Heart left ventricle (tissue), 16 donors: Measurements from ENCODE around the gene TRMT10B. TPM values are rescaled to one million over a fixed set of nuclear protein-coding genes. Genes with fewer than 3 reads are reported as not detected.
A peak's percentile ranks its signal among the peaks of the same experiment; 100 is the strongest.

Experiments
- ATAC-seq, 4 donors: fragments of 200-7000 bp; cut with Tn5 transposase; one replicate each; pipeline ENCODE4 v1.9.1; 2020 to 2022; ENCODE audit warnings: moderate library complexity in 4 of 4, mild to moderate bottlenecking in 3 of 4, moderate number of reproducible peaks in 1 of 4
- DNase-seq, 5 donors: peaks; one replicate each; pipeline ENCODE4 v3.0.0-alpha.2; 2020
- H3K27ac ChIP-seq, 12 donors: fragments of 200-600 bp; sonication (generic) in 4 of 12; one replicate each; pipeline versions ENCODE4 v1.5.0 to v1.8.0; 2016 to 2022; ENCODE audit warnings: mild to moderate bottlenecking in 2 of 12
- H3K27me3 ChIP-seq, 9 donors: fragments of 200-600 bp; sonication (generic) in 2 of 9; one replicate each; pipeline versions ENCODE4 v1.5.1 to v1.8.0; 2016 to 2022; ENCODE audit warnings: mild to moderate bottlenecking in 3 of 9
- H3K36me3 ChIP-seq, 9 donors: fragments of 200-600 bp; sonication (generic) in 2 of 9; one replicate each; pipeline versions ENCODE4 v1.5.0 to v1.8.0; 2018 to 2022; ENCODE audit warnings: mild to moderate bottlenecking in 2 of 9
- H3K4me1 ChIP-seq, 12 donors: fragments of 200-600 bp; sonication (generic) in 4 of 12; one replicate each; pipeline versions ENCODE4 v1.5.0 to v1.8.0; 2016 to 2022; ENCODE audit warnings: mild to moderate bottlenecking in 3 of 12
- H3K4me3 ChIP-seq, 12 donors: fragments of 200-600 bp; sonication (generic) in 4 of 12; one replicate each; pipeline versions ENCODE4 v1.5.0 to v1.8.0; 2017 to 2022; ENCODE audit warnings: mild to moderate bottlenecking in 9 of 12, moderate library complexity in 4 of 12
- H3K9me3 ChIP-seq, 12 donors: fragments of 200-600 bp; sonication (generic) in 4 of 12; one replicate each; pipeline versions ENCODE4 v1.5.0 to v1.8.0; 2016 to 2022; ENCODE audit warnings: mild to moderate bottlenecking in 1 of 12
- POLR2A ChIP-seq, 2 donors: fragments of 450-650 bp; IDR thresholded peaks; one replicate each; pipeline ENCODE4 v1.6.1; 2017; ENCODE audit warnings: antibody characterized with exemption in 2 of 2, mild to moderate bottlenecking in 2 of 2, moderate library complexity in 2 of 2
- WGBS, 4 donors: extraction: QIAGEN DNeasy Blood & Tissue Kit in 2 of 4; methylation state at CpG; one replicate each; pipeline versions ENCODE4 v1.1.5 to v1.1.7; 2013 to 2018; 5-methylcytosine and 5-hydroxymethylcytosine counted together
- intact Hi-C, 10 donors: fragments of 100-400 bp; cut with DNase I; formaldehyde crosslinking; loops; one replicate each; pipeline versions ENCODE4 v1.11.1 to v1.14.2; 2022
- polyA plus RNA-seq, 2 donors: library from polyadenylated mRNA; stranded (reverse); fragments of 200-250 nt; gene quantifications; one replicate each; pipeline ENCODE4 v1.2.3, GENCODE V29; 2013
- total RNA-seq, 9 donors: library from RNA; depleted of rRNA in 2 of 9; stranded (reverse); fragments of >200 nt in 2 of 9; fragmentation: NEBNext Ultra II Directional in 3 of 9; extraction: Animal tissue kit (Norgen Biotek cat#: 25700) in 3 of 9; gene quantifications; one replicate each; pipeline versions ENCODE4 v1.1.0 to v1.2.4, GENCODE V29; 2016 to 2023
- TF ChIP-seq, protein P1 (sequence below), 12 donors: fragments of 200-600 bp; sonication (generic) in 4 of 12; IDR thresholded peaks; one replicate each; pipeline versions ENCODE4 v1.5.0 to v1.8.0; 2018 to 2022; ENCODE audit warnings: antibody characterized with exemption in 12 of 12, mild to moderate bottlenecking in 5 of 12
- donor health status: ischemic (EF 13 %, LVEDD 7.1; RV severe dilation, severe dysfunction).
- donor health status: healthy with polysubstance abuse.
- donor health status: DM: no; HTN: yes; CAD: no.
- donor health status: DM: no; HTN: no; CAD: no.
- donor health status: ischemic (EF 25% LVEDD 6.9; RV normal size, moderate dysfunction).
- donor health status: ischemic (EF 25% LVEDD 5.7; RV mildly dilated, moderate dysfunction).
- donor health status: healthy.
- donor health status: DM: yes; HTN: yes; CAD: no.
- donor health status: ischemic (EF 35%, LVEDD 5.7; RV mildly dilated, moderate dysfunction).
- donor health status: nonischemic (EF 11% LVEDD 7.7; RV severe dilation, severe dysfunction).
- donor health status: DM: yes; HTN: yes; CAD: no.
- donor health status: PGD.
- donor health status: ischemic (EF 29% LVEDD 5.4; RV normal size, mild dysfunction).
- donor health status: nonischemic (EF 23%, LVEDD 6.1; RV moderate dilation, normal function).

The TRMT10B gene
- total and polyA plus RNA-seq, 11 donors: 2.7 to 5.5 (median 3.5) TPM

GRCh38 chr9:37740631-37741328, 12.8 kb upstream of the TRMT10B start:
- intact Hi-C loops: loop anchor here in 6 of 10 donors (10.0 kb wide), 7 partner anchors 146 to 664 kb away; partner anchors contain the start of genes TOMM5 (in 2 of the 6) and POLR1E (in 1 of the 6)
- WGBS, 4 donors: 73 to 78% (median 75%) methylated on average over 10 to 15 of the region's 15 CpGs
- no peak overlapping the region for H3K27ac ChIP-seq
- H3K9me3 ChIP-seq: no peaks in the 10 kb centered on the region
- TF ChIP-seq POLR2A (IDR thresholded peaks at IDR 0.05): no peak
- TF ChIP-seq, protein P1, sequence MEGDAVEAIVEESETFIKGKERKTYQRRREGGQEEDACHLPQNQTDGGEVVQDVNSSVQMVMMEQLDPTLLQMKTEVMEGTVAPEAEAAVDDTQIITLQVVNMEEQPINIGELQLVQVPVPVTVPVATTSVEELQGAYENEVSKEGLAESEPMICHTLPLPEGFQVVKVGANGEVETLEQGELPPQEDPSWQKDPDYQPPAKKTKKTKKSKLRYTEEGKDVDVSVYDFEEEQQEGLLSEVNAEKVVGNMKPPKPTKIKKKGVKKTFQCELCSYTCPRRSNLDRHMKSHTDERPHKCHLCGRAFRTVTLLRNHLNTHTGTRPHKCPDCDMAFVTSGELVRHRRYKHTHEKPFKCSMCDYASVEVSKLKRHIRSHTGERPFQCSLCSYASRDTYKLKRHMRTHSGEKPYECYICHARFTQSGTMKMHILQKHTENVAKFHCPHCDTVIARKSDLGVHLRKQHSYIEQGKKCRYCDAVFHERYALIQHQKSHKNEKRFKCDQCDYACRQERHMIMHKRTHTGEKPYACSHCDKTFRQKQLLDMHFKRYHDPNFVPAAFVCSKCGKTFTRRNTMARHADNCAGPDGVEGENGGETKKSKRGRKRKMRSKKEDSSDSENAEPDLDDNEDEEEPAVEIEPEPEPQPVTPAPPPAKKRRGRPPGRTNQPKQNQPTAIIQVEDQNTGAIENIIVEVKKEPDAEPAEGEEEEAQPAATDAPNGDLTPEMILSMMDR (IDR thresholded peaks at IDR 0.05): no peak
- ATAC-seq (no peak), DNase-seq (no peak)
- no peaks in the 10 kb centered on the region for H3K4me1 ChIP-seq
- H3K27me3 ChIP-seq: no peaks in the 10 kb centered on the region
- H3K36me3 ChIP-seq: no peaks in the 10 kb centered on the region
- no peak overlapping the region for H3K4me3 ChIP-seq

GRCh38 chr9:37745970-37746369, 7.6 kb upstream of the TRMT10B start:
- Histone ChIP-seq H3K27ac (no peak overlapping the region), H3K27me3 (no peaks in the 10 kb centered on the region), H3K9me3 (no peaks in the 10 kb centered on the region), H3K4me1 (no peaks in the 10 kb centered on the region), H3K36me3 (no peaks in the 10 kb centered on the region), H3K4me3 (no peak overlapping the region)
- ATAC-seq: no peak
- WGBS, 4 donors: 69 to 94% (median 84%) methylated on average over 2 to 8 of the region's 8 CpGs
- intact Hi-C loops: loop anchor here in 6 of 10 donors (5.0 to 10.0 kb wide), 12 partner anchors 61 to 659 kb away; partner anchors contain the start of genes TOMM5 (in 2 of the 6) and POLR1E (in 1 of the 6)
- TF ChIP-seq POLR2A (IDR thresholded peaks at IDR 0.05): no peak
- TF ChIP-seq, protein P1 (IDR thresholded peaks at IDR 0.05): no peak
- DNase-seq: no peak

- intact Hi-C loops: loop anchor here in 6 of 10 donors (5.0 to 10.0 kb wide), 12 partner anchors 61 to 658 kb away; partner anchors contain the start of genes TOMM5 (in 2 of the 6) and POLR1E (in 1 of the 6)
- no peaks in the 10 kb centered on the region for H3K27me3 ChIP-seq
- no peak for TF ChIP-seq POLR2A (IDR thresholded peaks at IDR 0.05)
- TF ChIP-seq, protein P1 (IDR thresholded peaks at IDR 0.05): no peak
- WGBS, 4 donors: 69 to 82% (median 81%) methylated on average over 11 to 24 of the region's 24 CpGs
- no peaks in the 10 kb centered on the region for H3K4me1 ChIP-seq
- H3K4me3 ChIP-seq: no peak overlapping the region
- no peaks in the 10 kb centered on the region for H3K9me3 ChIP-seq
- no peak overlapping the region for H3K27ac ChIP-seq
- peak in 1 of 4 donors; percentile 11 for ATAC-seq
- no peak for DNase-seq
- H3K36me3 ChIP-seq: no peaks in the 10 kb centered on the region
Observed at GRCh38 chr9:37746448-37747270, 6.9 kb upstream of the TRMT10B start.
